GM06990 (cell line): ENCODE measurements around the gene ARHGAP26.
"Not testable (repeated sequence)": the region's sequence is repeated elsewhere in the genome, so short reads cannot be mapped to it uniquely, and the experiment has no call there.

Experiments used
- DNase-seq: peaks from one replicate; pipeline ENCODE4 v3.0.0-alpha.2; 2011; ENCODE audit not compliant: insufficient read length; ENCODE audit errors: extremely low read depth
- H3K27me3 ChIP-seq: replicated peaks from 2 replicates; pipeline ENCODE4 v1.6.0; 2011; ENCODE audit warnings: low read length; ENCODE audit not compliant: control insufficient read depth, insufficient read depth
- H3K36me3 ChIP-seq: 2 replicates; pipeline ENCODE4 v1.5.1; 2011; ENCODE audit warnings: low read length; ENCODE audit not compliant: control insufficient read depth, insufficient read depth
- H3K4me3 ChIP-seq: replicated peaks from 2 replicates; pipeline ENCODE4 v1.5.1; 2011; ENCODE audit warnings: low read depth, mild to moderate bottlenecking, control low read depth, low read length
- CTCF ChIP-seq: IDR thresholded peaks from 2 replicates; pipeline ENCODE4 v1.5.1; 2011; ENCODE audit warnings: low read length, control low read depth, mild to moderate bottlenecking, inconsistent platforms; ENCODE audit not compliant: insufficient read depth, poor library complexity, severe bottlenecking

Gene ARHGAP26

GRCh38 chr5:143201589-143201988, 431.4 kb downstream of the ARHGAP26 start:
- DNase-seq: no peak
- no peaks in the 10 kb centered on the region for H3K36me3 ChIP-seq
- H3K4me3 ChIP-seq: no peak overlapping the region
- no peak for TF ChIP-seq CTCF
- H3K27me3 ChIP-seq: no peaks in the 10 kb centered on the region

GRCh38 chr5:143203301-143203956, 433.3 kb downstream of the ARHGAP26 start:
- H3K27me3 ChIP-seq, H3K36me3 ChIP-seq, DNase-seq, H3K4me3 ChIP-seq: not testable (repeated sequence)

GRCh38 chr5:143204474-143205246, 434.5 kb downstream of the ARHGAP26 start:
- Histone ChIP-seq H3K36me3 (no peaks in the 10 kb centered on the region), H3K4me3 (no peak overlapping the region), H3K27me3 (no peaks in the 10 kb centered on the region)
- no peak for TF ChIP-seq CTCF
- no peak for DNase-seq

GRCh38 chr5:143205386-143205785, 435.2 kb downstream of the ARHGAP26 start:
- no peak for DNase-seq
- no peak for TF ChIP-seq CTCF
- no peaks in the 10 kb centered on the region for H3K36me3 ChIP-seq
- H3K4me3 ChIP-seq: no peak overlapping the region; the same call in 1 of the 2 replicates
- H3K27me3 ChIP-seq: no peaks in the 10 kb centered on the region

GRCh38 chr5:143205883-143206195, 435.7 kb downstream of the ARHGAP26 start:
- H3K36me3 ChIP-seq: no peaks in the 10 kb centered on the region
- H3K27me3 ChIP-seq: no peaks in the 10 kb centered on the region
- TF ChIP-seq CTCF: no peak
- H3K4me3 ChIP-seq: peak overlapping the region; percentile 56
- DNase-seq: no peak

GRCh38 chr5:143206196-143207053, 436.2 kb downstream of the ARHGAP26 start:
- DNase-seq: peak; percentile 83
- Histone ChIP-seq H3K36me3 (no peaks in the 10 kb centered on the region), H3K27me3 (no peaks in the 10 kb centered on the region), H3K4me3 (peak overlapping the region; percentile 56)
- TF ChIP-seq CTCF: no peak
